ENCODE data around the gene MPL. TPM values are rescaled to one million over a fixed set of nuclear protein-coding genes. Genes with fewer than 3 reads are reported as not detected.

MPL gene
- total and polyA plus RNA-seq, 9 donors = 0.35 to 2.6 (median 0.73) TPM; not detected in 1

DNA sequence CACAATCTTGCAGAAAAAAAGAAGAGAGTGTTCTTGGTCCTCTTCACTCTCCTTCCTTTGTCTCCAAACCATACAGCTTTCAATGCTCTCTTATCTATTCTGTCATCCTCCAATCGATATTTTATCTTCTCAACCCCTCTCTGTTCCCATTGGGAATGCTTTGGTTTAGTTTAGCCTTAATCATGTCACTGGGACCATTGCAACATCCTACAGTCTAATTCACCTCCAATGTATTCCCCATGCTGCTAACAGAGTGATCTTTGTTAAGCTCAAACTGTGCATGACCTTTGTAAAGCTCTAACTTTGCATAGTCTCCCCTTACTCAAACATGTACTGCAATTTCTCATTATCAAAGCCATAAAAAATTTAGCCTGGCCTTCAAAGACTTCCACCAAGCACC, 2.9 kb downstream of the MPL start:
- Histone ChIP-seq H3K27me3 (no peaks in the 10 kb centered on the region), H3K27ac (no peak overlapping the region), H3K9me3 (no peaks in the 10 kb centered on the region), H3K4me3 (no peak overlapping the region), H3K36me3 (no peaks in the 10 kb centered on the region), H3K4me1 (ENCODE audit: insufficient read depth) (peaks cover 3% of the 10 kb centered on the region)
- WGBS, 3 donors = 62 to 78% (median 63%) methylated on average over 1 of the region's 1 CpG
- DNase-seq = no peak
- TF ChIP-seq POLR2A (IDR thresholded peaks at IDR 0.05) (no peak), EP300 (IDR thresholded peaks at IDR 0.05) (no peak)
- TF ChIP-seq, protein P1, sequence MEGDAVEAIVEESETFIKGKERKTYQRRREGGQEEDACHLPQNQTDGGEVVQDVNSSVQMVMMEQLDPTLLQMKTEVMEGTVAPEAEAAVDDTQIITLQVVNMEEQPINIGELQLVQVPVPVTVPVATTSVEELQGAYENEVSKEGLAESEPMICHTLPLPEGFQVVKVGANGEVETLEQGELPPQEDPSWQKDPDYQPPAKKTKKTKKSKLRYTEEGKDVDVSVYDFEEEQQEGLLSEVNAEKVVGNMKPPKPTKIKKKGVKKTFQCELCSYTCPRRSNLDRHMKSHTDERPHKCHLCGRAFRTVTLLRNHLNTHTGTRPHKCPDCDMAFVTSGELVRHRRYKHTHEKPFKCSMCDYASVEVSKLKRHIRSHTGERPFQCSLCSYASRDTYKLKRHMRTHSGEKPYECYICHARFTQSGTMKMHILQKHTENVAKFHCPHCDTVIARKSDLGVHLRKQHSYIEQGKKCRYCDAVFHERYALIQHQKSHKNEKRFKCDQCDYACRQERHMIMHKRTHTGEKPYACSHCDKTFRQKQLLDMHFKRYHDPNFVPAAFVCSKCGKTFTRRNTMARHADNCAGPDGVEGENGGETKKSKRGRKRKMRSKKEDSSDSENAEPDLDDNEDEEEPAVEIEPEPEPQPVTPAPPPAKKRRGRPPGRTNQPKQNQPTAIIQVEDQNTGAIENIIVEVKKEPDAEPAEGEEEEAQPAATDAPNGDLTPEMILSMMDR (IDR thresholded peaks at IDR 0.05) = no peak
- intact Hi-C loops (cut with DNase I) = no loop called here

DNA sequence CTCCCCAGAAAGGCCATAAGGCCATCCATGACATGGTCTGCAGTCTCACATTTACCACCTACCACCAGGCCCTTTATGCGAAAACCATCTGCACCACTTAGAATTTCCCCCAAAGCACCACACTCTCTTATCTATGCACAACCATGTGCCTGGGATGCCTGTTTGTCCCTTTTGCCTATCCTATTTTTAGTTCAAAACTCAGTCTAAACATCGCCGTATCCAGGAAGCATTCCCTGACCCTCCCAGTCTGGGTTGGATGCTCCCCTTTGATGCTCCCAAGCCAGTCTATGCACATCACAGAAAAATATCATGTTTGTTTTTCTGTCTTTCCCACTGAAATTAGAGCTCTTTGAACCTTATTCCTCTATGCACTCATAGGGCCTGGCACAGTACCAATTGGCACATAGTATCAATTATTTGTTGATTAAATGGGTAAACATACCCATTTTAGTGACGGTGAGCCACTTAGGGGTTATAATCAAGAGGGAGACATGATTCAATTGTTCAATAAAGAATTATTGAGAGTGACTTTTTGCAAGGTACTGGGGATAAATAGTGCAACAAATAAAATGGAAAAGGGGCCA, 6.7 kb downstream of the MPL start:
- Histone ChIP-seq H3K36me3 (no peaks in the 10 kb centered on the region), H3K27me3 (no peaks in the 10 kb centered on the region), H3K9me3 (no peaks in the 10 kb centered on the region), H3K27ac (no peak overlapping the region), H3K4me3 (no peak overlapping the region), H3K4me1 (ENCODE audit: insufficient read depth) (peaks cover 3% of the 10 kb centered on the region)
- DNase-seq = no peak
- WGBS, 3 donors = 34 to 57% (median 34%) methylated on average over 4 of the region's 4 CpGs
- TF ChIP-seq POLR2A (IDR thresholded peaks at IDR 0.05) = no peak
- TF ChIP-seq, protein P1 (IDR thresholded peaks at IDR 0.05) = no peak
- TF ChIP-seq EP300 (IDR thresholded peaks at IDR 0.05) = no peak
- intact Hi-C loops (cut with DNase I) = no loop called here

DNA sequence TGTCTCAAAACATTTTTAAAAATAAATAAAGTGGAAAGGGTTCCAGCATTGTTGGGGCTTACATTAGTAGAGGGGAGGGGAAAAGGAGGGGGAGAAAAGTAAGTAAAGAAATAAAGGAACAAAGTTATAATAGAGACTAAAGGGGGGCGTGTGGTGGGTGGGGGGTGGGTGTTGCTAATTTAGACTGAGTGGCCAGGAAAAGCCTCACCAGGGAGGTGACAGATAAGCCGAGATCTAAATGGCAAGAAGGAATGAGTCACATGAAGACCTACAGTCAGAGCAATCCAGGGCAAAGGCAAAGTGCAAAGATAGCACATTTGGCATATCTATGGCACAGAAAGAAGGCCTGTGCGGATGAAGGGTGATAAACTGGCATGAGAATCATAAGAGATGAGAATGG, 7.5 kb downstream of the MPL start:
- no peaks in the 10 kb centered on the region for H3K36me3 ChIP-seq
- no peak for TF ChIP-seq EP300 (IDR thresholded peaks at IDR 0.05)
- TF ChIP-seq POLR2A (IDR thresholded peaks at IDR 0.05) = no peak
- TF ChIP-seq, protein P1 (IDR thresholded peaks at IDR 0.05) = no peak
- H3K9me3 ChIP-seq = no peaks in the 10 kb centered on the region
- no peak for DNase-seq
- 58 to 65% (median 59%) methylated on average over 3 of the region's 3 CpGs for WGBS, 3 donors
- no peak overlapping the region for H3K27ac ChIP-seq
- intact Hi-C loops (cut with DNase I) = no loop called here
- H3K4me1 ChIP-seq (ENCODE audit: insufficient read depth) = peaks cover 3% of the 10 kb centered on the region
- H3K27me3 ChIP-seq = no peaks in the 10 kb centered on the region
- H3K4me3 ChIP-seq = no peak overlapping the region

DNA sequence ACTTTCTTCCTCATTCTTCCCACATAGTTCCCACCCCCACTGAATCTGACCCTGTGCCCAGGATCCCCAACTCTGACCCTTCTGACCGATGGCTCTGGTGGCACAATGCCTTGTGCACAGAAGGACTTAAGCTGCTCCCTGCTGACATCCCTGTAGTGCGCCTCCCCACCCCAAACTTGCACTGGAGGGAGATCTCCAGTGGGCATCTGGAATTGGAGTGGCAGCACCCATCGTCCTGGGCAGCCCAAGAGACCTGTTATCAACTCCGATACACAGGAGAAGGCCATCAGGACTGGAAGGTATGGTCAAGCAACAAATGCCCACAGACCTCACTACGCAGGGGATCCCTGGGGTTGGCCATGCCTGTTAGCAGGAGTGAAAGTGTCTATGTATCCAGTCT, 9.0 kb downstream of the MPL start:
- Histone ChIP-seq H3K9me3 (no peaks in the 10 kb centered on the region), H3K4me1 (ENCODE audit: insufficient read depth) (peaks cover 3% of the 10 kb centered on the region), H3K36me3 (no peaks in the 10 kb centered on the region), H3K4me3 (no peak overlapping the region), H3K27me3 (no peaks in the 10 kb centered on the region), H3K27ac (no peak overlapping the region)
- intact Hi-C loops (cut with DNase I) = no loop called here
- WGBS, 3 donors = 89 to 91% (median 89%) methylated on average over 5 of the region's 5 CpGs
- TF ChIP-seq, protein P1 (IDR thresholded peaks at IDR 0.05) = no peak
- TF ChIP-seq EP300 (IDR thresholded peaks at IDR 0.05) = no peak
- no peak for TF ChIP-seq POLR2A (IDR thresholded peaks at IDR 0.05)
- DNase-seq = no peak

Data from ovary (tissue), 9 donors.